Esophagus squamous epithelium (tissue), 4 donors: ENCODE results near the gene LRP2.

ENCODE experiments used
- CTCF ChIP-seq, 6 experiments: fragments of 450-650 bp in 4 of 6; fragments of 200-600 bp in 2 of 6; sonication (generic) in 2 of 6; IDR thresholded peaks; one replicate each; pipeline ENCODE4 v1.5.1; 2016 to 2019; ENCODE audit warnings: antibody characterized with exemption in 6 of 6, mild to moderate bottlenecking in 4 of 6, moderate library complexity in 4 of 6
- POLR2A ChIP-seq, 4 donors: fragments of 450-650 bp; IDR thresholded peaks; one replicate each; pipeline ENCODE4 v1.6.1; 2017; ENCODE audit warnings: antibody characterized with exemption in 4 of 4, mild to moderate bottlenecking in 4 of 4, moderate library complexity in 3 of 4

- no peak for TF ChIP-seq CTCF (IDR thresholded peaks at IDR 0.05)
- no peak for TF ChIP-seq POLR2A (IDR thresholded peaks at IDR 0.05)
These were observed 243.1 kb downstream of the LRP2 start for GRCh38 chr2:169119123-169119760.
